ENCODE data around the gene DCLK1. TPM values are rescaled to one million over a fixed set of nuclear protein-coding genes. Genes with fewer than 3 reads are reported as not detected.

The DCLK1 gene
- total and polyA plus RNA-seq, 12 donors = 0.68 to 22.6 (median 2.3) TPM

DNA sequence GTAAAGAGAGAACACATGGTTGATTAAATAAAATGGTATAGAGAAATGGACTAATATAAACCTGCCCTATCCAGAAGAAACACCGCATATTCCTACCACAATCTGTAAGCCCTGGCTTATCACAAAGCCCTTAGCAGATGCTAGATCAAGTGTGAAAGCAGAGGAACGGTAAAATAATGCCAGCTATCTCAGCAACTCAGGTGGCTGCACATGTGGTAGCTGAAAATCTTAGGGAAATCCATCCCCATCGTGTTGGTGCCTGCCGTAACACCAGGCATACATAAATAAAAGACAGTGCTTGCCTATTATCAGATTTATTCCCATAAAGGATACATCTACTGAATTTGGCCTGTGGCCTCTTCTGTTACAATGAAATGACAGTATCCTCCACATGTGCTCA is 350.6 kb downstream of the DCLK1 start:
- intact Hi-C loops (cut with DNase I) = no loop called here
- Histone ChIP-seq H3K27me3 (no peaks in the 10 kb centered on the region), H3K36me3 (replicated peaks in 1 of 2) (no peaks in the 10 kb centered on the region), H3K27ac (no peak overlapping the region), H3K4me1 (replicated peaks in 1 of 2) (no peaks in the 10 kb centered on the region), H3K9me3 (replicated peaks in 1 of 3) (no peaks in the 10 kb centered on the region), H3K4me3 (no peak overlapping the region)
- TF ChIP-seq POLR2A (IDR thresholded peaks at IDR 0.05) = no peak
- TF ChIP-seq, protein P1, sequence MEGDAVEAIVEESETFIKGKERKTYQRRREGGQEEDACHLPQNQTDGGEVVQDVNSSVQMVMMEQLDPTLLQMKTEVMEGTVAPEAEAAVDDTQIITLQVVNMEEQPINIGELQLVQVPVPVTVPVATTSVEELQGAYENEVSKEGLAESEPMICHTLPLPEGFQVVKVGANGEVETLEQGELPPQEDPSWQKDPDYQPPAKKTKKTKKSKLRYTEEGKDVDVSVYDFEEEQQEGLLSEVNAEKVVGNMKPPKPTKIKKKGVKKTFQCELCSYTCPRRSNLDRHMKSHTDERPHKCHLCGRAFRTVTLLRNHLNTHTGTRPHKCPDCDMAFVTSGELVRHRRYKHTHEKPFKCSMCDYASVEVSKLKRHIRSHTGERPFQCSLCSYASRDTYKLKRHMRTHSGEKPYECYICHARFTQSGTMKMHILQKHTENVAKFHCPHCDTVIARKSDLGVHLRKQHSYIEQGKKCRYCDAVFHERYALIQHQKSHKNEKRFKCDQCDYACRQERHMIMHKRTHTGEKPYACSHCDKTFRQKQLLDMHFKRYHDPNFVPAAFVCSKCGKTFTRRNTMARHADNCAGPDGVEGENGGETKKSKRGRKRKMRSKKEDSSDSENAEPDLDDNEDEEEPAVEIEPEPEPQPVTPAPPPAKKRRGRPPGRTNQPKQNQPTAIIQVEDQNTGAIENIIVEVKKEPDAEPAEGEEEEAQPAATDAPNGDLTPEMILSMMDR (IDR thresholded peaks at IDR 0.05) = no peak
- DNase-seq = no peak
- WGBS, 4 donors = 72 to 80% (median 78%) methylated on average over 4 of the region's 4 CpGs

DNA sequence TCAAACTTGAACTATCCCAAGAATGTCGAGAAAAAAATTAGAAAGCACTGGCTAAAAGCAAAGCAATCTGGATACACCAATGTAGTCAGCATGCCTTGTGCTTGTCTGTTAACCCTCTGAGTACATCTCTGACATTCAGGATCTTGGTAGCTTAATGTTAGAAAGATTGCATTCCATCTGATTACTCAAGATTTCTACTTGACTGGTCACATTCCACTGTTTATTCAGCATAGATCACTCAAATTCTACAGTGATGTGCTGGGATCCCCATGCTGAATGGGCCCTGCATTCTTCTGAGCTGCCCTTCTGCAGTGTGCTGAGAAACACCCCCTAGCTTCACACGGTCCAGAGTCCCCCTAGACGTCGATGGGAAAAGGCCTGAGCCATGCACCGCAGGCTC is 359.3 kb downstream of the DCLK1 start:
- Histone ChIP-seq H3K4me1 (replicated peaks in 1 of 2) (no peaks in the 10 kb centered on the region), H3K27ac (no peak overlapping the region), H3K36me3 (replicated peaks in 1 of 2) (no peaks in the 10 kb centered on the region), H3K27me3 (no peaks in the 10 kb centered on the region), H3K4me3 (no peak overlapping the region), H3K9me3 (replicated peaks in 1 of 3) (no peaks in the 10 kb centered on the region)
- DNase-seq = no peak
- intact Hi-C loops (cut with DNase I) = no loop called here
- no peak for TF ChIP-seq POLR2A (IDR thresholded peaks at IDR 0.05)
- WGBS, 4 donors = 57 to 75% (median 68%) methylated on average over 5 of the region's 5 CpGs

- Histone ChIP-seq H3K4me3 (no peak overlapping the region), H3K27me3 (no peaks in the 10 kb centered on the region), H3K27ac (no peak overlapping the region), H3K9me3 (replicated peaks in 1 of 3) (no peaks in the 10 kb centered on the region), H3K4me1 (replicated peaks in 1 of 2) (no peaks in the 10 kb centered on the region), H3K36me3 (replicated peaks in 1 of 2) (no peaks in the 10 kb centered on the region)
- intact Hi-C loops (cut with DNase I) = no loop called here
- no peak for DNase-seq
- 74 to 86% (median 81%) methylated on average over 3 of the region's 3 CpGs for WGBS, 4 donors
- TF ChIP-seq, protein P1 (IDR thresholded peaks at IDR 0.05) = no peak
- TF ChIP-seq POLR2A (IDR thresholded peaks at IDR 0.05) = no peak
These were observed 360.4 kb downstream of the DCLK1 start for GRCh38 chr13:35770756-35771297.

- 57 to 75% (median 71%) methylated on average over 3 of the region's 3 CpGs for WGBS, 4 donors
- no peak overlapping the region for H3K27ac ChIP-seq
- DNase-seq = no peak
- no peak for TF ChIP-seq POLR2A (IDR thresholded peaks at IDR 0.05)
- TF ChIP-seq, protein P1 (IDR thresholded peaks at IDR 0.05) = no peak
- no peaks in the 10 kb centered on the region for H3K4me1 ChIP-seq (replicated peaks in 1 of 2)
- H3K36me3 ChIP-seq (replicated peaks in 1 of 2) = no peaks in the 10 kb centered on the region
- H3K27me3 ChIP-seq = no peaks in the 10 kb centered on the region
- H3K9me3 ChIP-seq (replicated peaks in 1 of 3) = no peaks in the 10 kb centered on the region
- intact Hi-C loops (cut with DNase I) = no loop called here
- H3K4me3 ChIP-seq = no peak overlapping the region
These were observed 361.4 kb downstream of the DCLK1 start for GRCh38 chr13:35769812-35770211.

GRCh38 chr13:35768551-35768950 is 362.6 kb downstream of the DCLK1 start:
- intact Hi-C loops (cut with DNase I) = no loop called here

More at GRCh38 chr13:35768551-35768950, 362.6 kb downstream of the DCLK1 start:
- Histone ChIP-seq H3K4me1 (replicated peaks in 1 of 2) (no peaks in the 10 kb centered on the region), H3K27ac (no peak overlapping the region), H3K27me3 (no peaks in the 10 kb centered on the region), H3K9me3 (replicated peaks in 1 of 3) (no peaks in the 10 kb centered on the region), H3K4me3 (no peak overlapping the region), H3K36me3 (replicated peaks in 1 of 2) (no peaks in the 10 kb centered on the region)
- no peak for TF ChIP-seq POLR2A (IDR thresholded peaks at IDR 0.05)
- TF ChIP-seq, protein P1 (IDR thresholded peaks at IDR 0.05) = no peak
- DNase-seq = no peak
- 78 to 85% (median 84%) methylated on average over 4 of the region's 4 CpGs for WGBS, 4 donors

Data from adrenal gland (tissue), 12 donors.